Suprapubic skin (tissue), 3 donors: Measurements from ENCODE around the gene SPECC1.

Source experiments
- CTCF ChIP-seq, 2 donors: fragments of 200-600 bp in 1 of 2; fragments of 450-650 bp in 1 of 2; sonication (generic) in 1 of 2; IDR thresholded peaks; one replicate each; pipeline ENCODE4 v1.5.1; 2016 to 2019; ENCODE audit warnings: antibody characterized with exemption in 2 of 2, mild to moderate bottlenecking in 1 of 2, moderate library complexity in 1 of 2
- EP300 ChIP-seq: sonication (generic); formaldehyde crosslinking; IDR thresholded peaks from one replicate; pipeline ENCODE4 v1.6.1; 2017; ENCODE audit warnings: antibody characterized with exemption
- POLR2A ChIP-seq, 2 donors: fragments of 450-650 bp; IDR thresholded peaks; one replicate each; pipeline ENCODE4 v1.6.1; 2017; ENCODE audit warnings: antibody characterized with exemption in 2 of 2, mild to moderate bottlenecking in 2 of 2, moderate library complexity in 2 of 2

- no peak for TF ChIP-seq CTCF (IDR thresholded peaks at IDR 0.05)
- no peak for TF ChIP-seq EP300
- TF ChIP-seq POLR2A (IDR thresholded peaks at IDR 0.05): no peak
Measured at GRCh38 chr17:20089756-20090547, 80.8 kb downstream of the SPECC1 start.
